Uterus (tissue), 4 donors: ENCODE data around the gene FAM216A. TPM values are rescaled to one million over a fixed set of nuclear protein-coding genes. Genes with fewer than 3 reads are reported as not detected.
"Not testable (repeated sequence)": the region's sequence is repeated elsewhere in the genome, so short reads cannot be mapped to it uniquely, and the experiment has no call there.

Experiments
- DNase-seq, 2 donors: peaks; one replicate each; pipeline ENCODE4 v3.0.0-alpha.2; 2019 to 2020
- H3K27ac ChIP-seq, 2 donors: fragments of 200-600 bp; sonication (generic); 1 replicate in 1 of 2; 2 replicates in 1 of 2; pipeline ENCODE4 v1.5.1; 2016 to 2018
- H3K27me3 ChIP-seq, 2 donors: fragments of 200-600 bp; sonication (generic); one replicate each; pipeline ENCODE4 v1.5.1; 2018 to 2019; ENCODE audit warnings: control low read depth in 1 of 2
- H3K36me3 ChIP-seq, 2 donors: fragments of 200-600 bp; sonication (generic); one replicate each; pipeline ENCODE4 v1.5.1; 2019; ENCODE audit warnings: control low read depth in 1 of 2
- H3K4me1 ChIP-seq, 2 donors: fragments of 200-600 bp; sonication (generic); one replicate each; pipeline ENCODE4 v1.5.1; 2018 to 2019; ENCODE audit warnings: control low read depth in 1 of 2
- H3K4me3 ChIP-seq, 2 donors: fragments of 200-600 bp; sonication (generic); 1 replicate in 1 of 2; 2 replicates in 1 of 2; pipeline ENCODE4 v1.5.1; 2018 to 2019; ENCODE audit warnings: mild to moderate bottlenecking in 1 of 2
- H3K9me3 ChIP-seq, 2 donors: fragments of 200-600 bp; sonication (generic); one replicate each; pipeline ENCODE4 v1.5.1; 2019; ENCODE audit warnings: control low read depth in 1 of 2
- POLR2A ChIP-seq, 2 donors: fragments of 450-650 bp; IDR thresholded peaks; one replicate each; pipeline ENCODE4 v1.6.1; 2016; ENCODE audit warnings: antibody characterized with exemption in 2 of 2, mild to moderate bottlenecking in 1 of 2, moderate library complexity in 1 of 2
- intact Hi-C: fragments of 100-400 bp; cut with DNase I; formaldehyde crosslinking; loops from one replicate; pipeline ENCODE4 v1.15.1; 2023; ENCODE audit warnings: low total_unique reads
- total RNA-seq, 4 donors: library from RNA; depleted of rRNA in 3 of 4; stranded (reverse); fragments of >200 nt in 3 of 4; gene quantifications; one replicate each; pipeline versions ENCODE4 v1.1.0 to v1.2.4, GENCODE V29; 2014 to 2023
- TF ChIP-seq, protein P1 (sequence below), 4 experiments: fragments of 200-600 bp in 2 of 4; fragments of 450-650 bp in 2 of 4; sonication (generic) in 2 of 4; IDR thresholded peaks; one replicate each; pipeline ENCODE4 v1.5.1; 2016 to 2019; ENCODE audit warnings: antibody characterized with exemption in 4 of 4, mild to moderate bottlenecking in 2 of 4, moderate library complexity in 1 of 4
- donor health status: DM: yes; HTN: yes; CAD: no.

The FAM216A gene
- total RNA-seq, 4 donors from 2014 or later: 3.5 to 29.7 (median 11.2) TPM

DNA sequence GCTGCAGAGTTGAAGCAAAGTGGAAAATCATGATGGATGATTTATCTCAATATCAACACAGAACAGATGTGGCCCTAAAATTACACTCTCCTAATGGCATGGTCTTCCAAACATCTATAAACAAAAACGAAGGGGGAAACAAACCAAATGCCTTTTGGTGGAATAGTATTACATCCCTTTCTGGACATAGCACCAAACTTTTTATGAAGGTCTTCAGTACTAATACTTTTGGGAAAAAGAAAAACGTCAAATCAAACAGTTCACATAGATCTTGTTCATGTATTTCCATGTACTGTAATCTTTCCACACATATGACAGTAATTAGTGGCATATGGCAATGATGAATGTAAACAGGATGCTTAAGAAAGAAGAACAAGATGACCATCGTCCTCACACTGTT lies 42.2 kb upstream of the FAM216A start:
- intact Hi-C loops: no loop called here
- DNase-seq: no peak
- H3K4me1 ChIP-seq: no peaks in the 10 kb centered on the region
- H3K36me3 ChIP-seq: no peaks in the 10 kb centered on the region
- no peak overlapping the region for H3K27ac ChIP-seq
- H3K9me3 ChIP-seq: no peaks in the 10 kb centered on the region
- H3K4me3 ChIP-seq: no peak overlapping the region
- TF ChIP-seq, protein P1, sequence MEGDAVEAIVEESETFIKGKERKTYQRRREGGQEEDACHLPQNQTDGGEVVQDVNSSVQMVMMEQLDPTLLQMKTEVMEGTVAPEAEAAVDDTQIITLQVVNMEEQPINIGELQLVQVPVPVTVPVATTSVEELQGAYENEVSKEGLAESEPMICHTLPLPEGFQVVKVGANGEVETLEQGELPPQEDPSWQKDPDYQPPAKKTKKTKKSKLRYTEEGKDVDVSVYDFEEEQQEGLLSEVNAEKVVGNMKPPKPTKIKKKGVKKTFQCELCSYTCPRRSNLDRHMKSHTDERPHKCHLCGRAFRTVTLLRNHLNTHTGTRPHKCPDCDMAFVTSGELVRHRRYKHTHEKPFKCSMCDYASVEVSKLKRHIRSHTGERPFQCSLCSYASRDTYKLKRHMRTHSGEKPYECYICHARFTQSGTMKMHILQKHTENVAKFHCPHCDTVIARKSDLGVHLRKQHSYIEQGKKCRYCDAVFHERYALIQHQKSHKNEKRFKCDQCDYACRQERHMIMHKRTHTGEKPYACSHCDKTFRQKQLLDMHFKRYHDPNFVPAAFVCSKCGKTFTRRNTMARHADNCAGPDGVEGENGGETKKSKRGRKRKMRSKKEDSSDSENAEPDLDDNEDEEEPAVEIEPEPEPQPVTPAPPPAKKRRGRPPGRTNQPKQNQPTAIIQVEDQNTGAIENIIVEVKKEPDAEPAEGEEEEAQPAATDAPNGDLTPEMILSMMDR (IDR thresholded peaks at IDR 0.05): no peak
- H3K27me3 ChIP-seq: no peaks in the 10 kb centered on the region

DNA sequence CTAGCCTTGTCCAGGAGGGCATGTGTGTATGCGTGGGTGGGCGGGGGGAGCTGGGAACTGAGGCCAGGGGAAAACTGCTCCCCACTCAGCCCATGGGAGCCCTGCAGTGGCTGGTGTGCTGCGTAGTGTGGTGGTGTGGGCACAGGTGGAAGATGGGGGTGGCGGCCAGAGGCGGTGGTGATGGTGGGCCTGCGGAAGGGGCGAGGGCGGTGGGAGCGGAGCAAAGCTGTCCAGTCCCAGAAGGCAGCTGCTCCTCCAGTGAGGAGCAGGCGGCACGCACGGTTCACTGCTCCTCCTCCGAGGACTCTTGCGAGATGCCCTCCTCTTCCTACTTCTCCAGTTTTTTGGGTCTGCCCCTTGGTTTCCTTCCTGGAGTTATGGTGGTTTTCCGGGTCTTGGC lies 39.0 kb upstream of the FAM216A start:
- intact Hi-C loops: loop anchor here (5.0 kb wide), 1 partner anchor 332 kb away; no protein-coding TSS in a partner anchor
- H3K4me3 ChIP-seq, H3K9me3 ChIP-seq, DNase-seq, H3K4me1 ChIP-seq, H3K36me3 ChIP-seq, H3K27me3 ChIP-seq, H3K27ac ChIP-seq: not testable (repeated sequence)

DNA sequence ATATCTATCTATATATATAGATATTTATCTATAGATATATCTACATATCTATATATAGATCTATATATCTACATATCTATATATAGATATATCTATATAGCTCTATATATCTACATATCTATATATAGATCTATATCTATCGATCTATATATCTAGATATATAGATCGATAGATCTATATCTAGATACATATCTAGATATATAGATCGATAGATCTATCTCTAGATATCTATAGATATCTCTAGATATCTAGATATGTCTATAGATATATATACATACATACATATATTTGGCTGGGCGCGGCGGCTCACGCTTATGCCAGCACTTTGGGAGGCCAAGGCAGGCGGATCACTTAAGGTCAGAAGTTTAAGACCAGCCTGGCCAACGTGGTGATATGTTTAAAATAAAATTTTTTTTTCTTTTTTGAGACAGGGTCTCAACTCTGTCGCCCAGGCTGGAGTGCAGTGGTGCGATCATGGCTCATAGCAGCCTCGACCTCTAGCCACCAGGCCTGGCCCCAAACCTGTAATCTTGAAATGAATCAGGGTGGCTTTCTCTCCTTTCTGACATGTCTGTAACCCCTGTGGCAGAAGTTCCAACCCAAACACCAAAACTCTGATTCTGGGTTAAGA lies 36.6 kb upstream of the FAM216A start:
- TF ChIP-seq, protein P1 (IDR thresholded peaks at IDR 0.05): no peak
- no peak for TF ChIP-seq POLR2A (IDR thresholded peaks at IDR 0.05)
- intact Hi-C loops: loop anchor here (5.0 kb wide), 1 partner anchor 335 kb away; no protein-coding TSS in a partner anchor
- DNase-seq: no peak
- H3K36me3 ChIP-seq: no peaks in the 10 kb centered on the region
- H3K27ac ChIP-seq: peak overlapping the region in 1 of 2 donors; percentile 77
- no peaks in the 10 kb centered on the region for H3K9me3 ChIP-seq
- peak overlapping the region; percentile 50 to 51 for H3K4me3 ChIP-seq
- no peaks in the 10 kb centered on the region for H3K4me1 ChIP-seq
- no peaks in the 10 kb centered on the region for H3K27me3 ChIP-seq

DNA sequence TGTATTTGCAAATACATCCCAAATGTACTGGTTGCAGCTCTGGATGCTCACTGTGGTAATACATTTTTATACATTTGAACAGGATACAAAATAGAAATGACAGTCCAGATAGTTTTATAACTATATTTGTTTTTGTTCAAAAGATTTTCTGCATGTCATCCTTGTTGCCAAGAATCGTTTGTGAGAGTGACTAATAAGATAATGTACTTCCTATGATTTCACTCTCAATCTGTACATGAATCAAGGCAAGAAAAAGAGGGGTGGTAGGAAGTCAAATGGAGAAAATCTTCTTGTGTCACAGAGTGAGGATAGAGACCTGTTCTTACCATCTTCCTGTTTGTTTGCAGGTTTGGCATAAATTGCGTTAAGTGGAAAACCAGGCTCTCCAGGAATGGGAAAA lies 32.4 kb upstream of the FAM216A start:
- TF ChIP-seq, protein P1 (IDR thresholded peaks at IDR 0.05): no peak
- no peak for TF ChIP-seq POLR2A (IDR thresholded peaks at IDR 0.05)
- Histone ChIP-seq H3K27me3 (no peaks in the 10 kb centered on the region), H3K9me3 (no peaks in the 10 kb centered on the region), H3K27ac (no peak overlapping the region), H3K4me1 (no peaks in the 10 kb centered on the region), H3K4me3 (no peak overlapping the region), H3K36me3 (no peaks in the 10 kb centered on the region)
- DNase-seq: no peak
- intact Hi-C loops: no loop called here

DNA sequence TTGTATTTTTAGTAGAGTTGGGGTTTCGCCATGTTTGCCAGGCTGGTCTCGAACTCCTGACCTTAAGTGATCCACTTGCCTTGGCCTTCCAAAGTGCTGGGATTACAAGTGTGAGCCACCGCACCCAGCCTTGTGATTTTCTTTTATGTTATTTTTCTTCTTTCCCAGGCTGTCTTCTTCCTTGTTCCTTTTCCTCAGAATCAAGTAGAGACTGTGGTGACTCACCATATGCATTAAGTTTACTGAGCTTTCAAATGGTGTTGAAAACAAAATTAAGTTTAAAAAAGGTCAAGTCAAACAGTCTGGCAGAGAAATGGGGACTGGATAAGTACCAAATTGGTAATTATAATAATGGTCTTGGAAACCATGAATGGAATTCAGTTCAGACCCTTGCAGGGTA lies 24.2 kb upstream of the FAM216A start:
- no peak for DNase-seq
- peaks cover 0 to 5% of the 10 kb centered on the region in 2 donors for H3K4me1 ChIP-seq
- H3K27ac ChIP-seq: no peak overlapping the region
- H3K4me3 ChIP-seq: no peak overlapping the region
- H3K27me3 ChIP-seq: no peaks in the 10 kb centered on the region
- H3K36me3 ChIP-seq: no peaks in the 10 kb centered on the region
- H3K9me3 ChIP-seq: no peaks in the 10 kb centered on the region
- no peak for TF ChIP-seq POLR2A (IDR thresholded peaks at IDR 0.05)
- TF ChIP-seq, protein P1 (IDR thresholded peaks at IDR 0.05): no peak
- intact Hi-C loops: no loop called here
